Measurements from ENCODE around the gene LRP1B.
"Not testable (repeated sequence)": the region's sequence is repeated elsewhere in the genome, so short reads cannot be mapped to it uniquely, and the experiment has no call there.

Gene LRP1B

DNA sequence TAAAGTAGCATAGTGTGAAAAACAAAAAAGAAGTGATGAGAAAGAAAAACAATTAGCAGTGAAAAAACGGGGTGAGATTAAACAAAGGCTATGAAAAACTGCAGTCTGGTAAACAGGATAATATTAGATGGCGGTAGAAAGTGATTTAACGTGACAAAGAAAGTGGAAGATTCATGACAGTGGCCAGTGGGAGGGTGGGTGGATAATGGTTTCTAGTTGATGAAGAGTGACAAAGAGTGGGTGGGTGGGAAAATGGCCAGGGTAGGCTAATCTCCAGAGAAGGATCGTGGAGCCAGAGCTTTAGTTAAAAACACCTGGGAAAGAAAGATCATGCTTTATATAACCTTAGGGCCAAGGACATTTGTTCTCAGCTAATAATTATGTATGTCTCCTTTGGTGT is 1667.8 kb downstream of the LRP1B start:
- DNase-seq = no peak

- no peak for DNase-seq
These were observed 1673.3 kb downstream of the LRP1B start for GRCh38 chr2:140457483-140457882.

- DNase-seq = no peak
These were observed 1675.5 kb downstream of the LRP1B start for GRCh38 chr2:140455315-140455714.

GRCh38 chr2:140454717-140455116 is 1676.1 kb downstream of the LRP1B start:
- DNase-seq = no peak

GRCh38 chr2:140451324-140451723 is 1679.5 kb downstream of the LRP1B start:
- DNase-seq = no peak

DNA sequence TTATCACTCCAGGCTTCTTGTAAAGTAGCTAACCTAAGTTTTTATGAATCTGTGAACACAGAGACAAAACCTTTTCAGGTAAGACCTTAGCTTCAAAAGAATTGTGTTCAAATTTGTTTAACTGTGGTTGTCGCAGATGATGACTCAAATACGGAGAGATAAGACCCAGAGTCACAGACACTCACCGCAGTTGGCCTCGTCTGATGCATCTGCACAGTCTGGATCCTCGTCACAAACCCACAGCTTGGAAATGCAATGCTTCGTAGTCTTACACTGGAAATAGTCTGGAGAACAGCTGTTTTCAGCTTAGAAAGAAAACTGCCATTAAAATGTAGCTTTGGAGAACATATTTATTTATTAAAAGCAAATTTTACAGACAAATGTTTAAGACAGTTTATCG is 1688.5 kb downstream of the LRP1B start:
- DNase-seq = no peak

DNA sequence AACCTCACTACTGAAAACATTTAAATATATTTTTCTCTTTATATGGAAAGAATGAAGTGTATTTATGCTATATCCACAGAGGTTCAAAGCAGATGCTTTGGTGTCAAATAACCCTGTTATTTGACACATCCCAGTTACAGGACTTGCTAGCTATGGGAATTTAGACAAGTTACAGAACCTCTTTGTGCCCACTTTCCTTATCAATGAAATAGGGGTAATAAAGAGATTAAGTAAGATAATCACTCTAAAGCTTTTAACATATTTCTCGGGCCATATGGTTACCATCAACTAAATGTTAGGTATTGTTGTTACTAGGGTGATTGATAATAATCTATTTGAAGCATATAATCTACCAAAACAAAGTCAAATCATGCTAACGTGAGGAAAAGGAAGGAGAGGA is 1690.0 kb downstream of the LRP1B start:
- DNase-seq = no peak

GRCh38 chr2:140436936-140437335 is 1693.9 kb downstream of the LRP1B start:
- DNase-seq = no peak

GRCh38 chr2:140427033-140427432 is 1703.8 kb downstream of the LRP1B start:
- not testable (repeated sequence) for DNase-seq

GRCh38 chr2:140424471-140424870 is 1706.3 kb downstream of the LRP1B start:
- no peak for DNase-seq

- DNase-seq = no peak
These were observed 1708.1 kb downstream of the LRP1B start for GRCh38 chr2:140422759-140423158.

DNA sequence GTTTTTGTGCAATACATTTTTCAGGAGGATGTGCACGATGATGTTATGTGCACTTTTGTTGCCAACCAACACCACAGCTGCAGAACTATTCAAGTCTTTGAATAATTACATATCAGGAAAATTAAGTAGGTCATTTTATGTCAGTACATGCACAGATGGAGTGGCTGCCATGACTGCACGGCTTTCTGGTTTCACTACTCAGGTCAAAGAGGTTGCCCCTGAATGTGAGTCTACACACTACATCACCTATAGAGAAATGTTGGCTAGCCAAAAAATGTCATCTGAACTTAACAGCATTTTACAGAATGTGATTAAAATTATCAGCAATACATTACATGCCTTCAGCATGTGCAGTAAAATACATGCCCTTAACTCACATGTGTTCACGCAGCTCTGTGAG is 1713.3 kb downstream of the LRP1B start:
- no peak for DNase-seq

DNA sequence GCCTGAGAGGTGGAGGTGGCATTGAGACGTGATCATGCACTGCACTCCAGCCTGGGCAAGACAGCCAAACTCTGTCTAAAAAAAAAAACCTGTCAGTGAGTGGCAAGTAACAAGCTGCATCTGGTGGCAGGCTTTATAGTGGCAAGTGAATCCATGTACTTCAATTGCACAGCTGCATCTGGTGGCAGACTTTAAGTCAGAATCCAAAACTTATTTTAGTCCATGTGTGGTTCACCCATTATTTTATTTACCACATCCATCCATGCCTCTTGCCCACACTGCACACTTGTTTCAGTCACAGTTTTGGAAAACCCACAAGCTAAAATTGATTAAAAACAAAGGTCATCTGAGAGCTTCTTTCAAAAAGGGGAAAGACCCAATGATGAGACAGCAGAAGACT is 1714.2 kb downstream of the LRP1B start:
- DNase-seq = no peak

DNA sequence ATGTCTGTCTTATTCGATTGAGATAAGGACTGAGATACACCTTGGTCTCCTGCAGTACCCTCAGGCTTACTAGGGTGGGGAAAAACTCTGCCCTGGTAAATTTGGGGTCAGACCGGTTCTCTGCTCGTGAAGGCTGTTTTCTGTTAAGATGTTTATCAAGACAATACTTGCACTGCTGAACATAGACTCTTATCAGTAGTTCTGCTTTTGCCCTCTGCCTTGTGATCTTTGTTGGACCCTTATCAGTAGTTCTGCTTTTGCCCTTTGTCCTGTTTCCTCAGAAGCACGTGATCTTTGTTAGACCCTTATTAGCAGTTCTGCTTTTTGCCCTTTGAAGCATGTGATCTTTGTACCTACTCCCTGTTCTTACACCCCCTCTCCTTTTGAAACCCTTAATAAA is 1715.8 kb downstream of the LRP1B start:
- not testable (repeated sequence) for DNase-seq

- no peak for DNase-seq
These were observed 1720.1 kb downstream of the LRP1B start for GRCh38 chr2:140410695-140411094.

- no peak for DNase-seq
These were observed 1729.8 kb downstream of the LRP1B start for GRCh38 chr2:140401056-140401455.

GRCh38 chr2:140392824-140393223 is 1738.0 kb downstream of the LRP1B start:
- DNase-seq = no peak

- DNase-seq = no peak
These were observed 1745.9 kb downstream of the LRP1B start for GRCh38 chr2:140384946-140385345.

GRCh38 chr2:140383781-140384180 is 1747.0 kb downstream of the LRP1B start:
- DNase-seq = no peak

DNA sequence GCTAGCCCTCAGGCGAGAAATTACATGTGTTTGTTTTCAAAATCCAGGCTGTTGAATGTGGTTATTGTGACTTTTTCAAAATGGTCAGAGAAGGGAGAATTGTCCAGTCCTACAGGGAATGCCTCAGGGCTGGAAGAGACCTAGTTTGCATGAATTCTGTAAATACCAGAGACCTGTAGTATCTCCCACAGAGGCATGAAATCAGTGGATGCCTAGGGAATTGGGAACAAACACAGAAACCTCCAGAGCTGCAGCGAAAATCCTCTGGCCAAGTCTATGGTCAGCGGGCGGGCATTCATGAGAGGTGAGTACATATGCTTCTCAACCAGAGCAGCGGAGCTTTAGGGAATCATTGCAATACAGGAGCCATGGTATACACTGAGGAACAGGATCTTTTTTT is 1754.1 kb downstream of the LRP1B start:
- no peak for DNase-seq

GRCh38 chr2:140363131-140363530 is 1767.7 kb downstream of the LRP1B start:
- no peak for DNase-seq

DNA sequence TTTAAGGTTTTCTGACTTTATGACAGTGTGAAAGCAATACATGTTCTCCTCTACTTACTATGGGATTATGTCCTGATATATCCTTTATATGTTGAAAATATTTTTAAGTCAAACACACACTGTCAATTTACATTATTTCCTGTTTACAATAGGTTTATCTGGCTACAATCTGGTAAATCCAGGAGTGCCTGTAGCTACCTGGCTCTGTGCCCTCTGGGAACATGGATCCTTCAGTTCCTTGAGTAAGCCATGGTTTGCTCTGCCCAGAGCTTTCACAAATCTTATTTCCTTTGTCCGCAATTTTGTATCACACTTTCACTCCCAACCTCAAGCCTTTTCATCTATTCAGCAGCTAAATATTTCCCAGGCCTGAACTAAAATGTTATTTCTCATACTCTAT is 1768.5 kb downstream of the LRP1B start:
- DNase-seq = no peak

- no peak for DNase-seq
These were observed 1771.6 kb downstream of the LRP1B start for GRCh38 chr2:140359056-140359771.

DNA sequence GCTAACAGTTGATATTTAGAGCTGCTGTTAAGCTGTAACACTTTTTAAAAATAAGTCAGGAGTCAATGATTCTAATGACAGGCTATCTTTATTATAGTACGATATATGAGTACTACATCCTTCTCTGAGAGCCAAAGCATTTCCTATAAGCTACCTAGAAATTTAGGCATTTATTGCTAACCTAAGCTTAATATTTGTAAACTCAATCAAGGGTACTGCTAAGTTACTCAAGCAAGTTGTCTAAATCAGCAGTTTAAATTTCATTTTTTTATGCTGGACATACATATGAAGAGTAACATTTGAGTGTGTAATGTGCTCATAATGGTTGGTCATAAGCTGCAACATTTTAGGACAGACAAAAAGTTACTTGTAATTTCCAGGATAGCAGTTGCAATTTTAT is 1774.1 kb downstream of the LRP1B start:
- DNase-seq = no peak

- DNase-seq = no peak
These were observed 1775.2 kb downstream of the LRP1B start for GRCh38 chr2:140355511-140356090.

Measured in stimulated activated naive CD4-positive, alpha-beta T cell treated with Interleukin-2 at 50 U/mL for 16 hours (primary cell).